ENCODE data around the gene C1GALT1C1L.

DNA sequence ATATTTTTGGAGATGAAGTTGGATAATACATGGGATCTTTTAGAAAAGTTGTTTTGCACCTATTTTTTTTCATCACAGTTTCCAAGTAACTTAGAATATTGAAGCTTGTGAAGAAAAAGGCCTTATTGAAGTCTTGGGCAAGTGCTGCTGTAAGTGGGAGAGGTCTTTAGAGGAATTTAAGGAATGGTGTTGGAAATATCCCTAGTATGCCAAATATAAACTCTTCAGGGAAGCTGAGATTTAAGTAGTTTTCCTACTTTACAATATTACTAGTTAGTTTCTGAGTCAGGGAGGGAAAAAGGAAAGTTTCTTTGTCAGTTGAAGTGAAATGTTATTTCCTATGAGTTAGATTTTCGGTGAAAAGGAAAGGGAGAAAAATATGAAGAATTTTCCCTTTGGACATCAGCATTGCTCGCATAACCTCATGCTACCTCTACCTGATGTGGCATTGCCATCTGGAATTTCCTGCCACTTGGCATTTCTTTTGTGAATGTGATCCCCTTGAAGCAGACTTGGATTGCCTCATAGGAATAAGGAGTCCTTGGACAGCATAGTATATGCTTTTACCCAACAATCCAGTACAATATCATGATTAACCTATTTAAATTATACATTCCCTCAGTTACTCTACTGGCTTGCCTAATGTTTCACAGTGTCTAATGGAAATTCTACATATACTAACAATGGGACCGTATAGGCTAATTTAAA is 27.1 kb downstream of the C1GALT1C1L start:
- TF ChIP-seq, protein P1, sequence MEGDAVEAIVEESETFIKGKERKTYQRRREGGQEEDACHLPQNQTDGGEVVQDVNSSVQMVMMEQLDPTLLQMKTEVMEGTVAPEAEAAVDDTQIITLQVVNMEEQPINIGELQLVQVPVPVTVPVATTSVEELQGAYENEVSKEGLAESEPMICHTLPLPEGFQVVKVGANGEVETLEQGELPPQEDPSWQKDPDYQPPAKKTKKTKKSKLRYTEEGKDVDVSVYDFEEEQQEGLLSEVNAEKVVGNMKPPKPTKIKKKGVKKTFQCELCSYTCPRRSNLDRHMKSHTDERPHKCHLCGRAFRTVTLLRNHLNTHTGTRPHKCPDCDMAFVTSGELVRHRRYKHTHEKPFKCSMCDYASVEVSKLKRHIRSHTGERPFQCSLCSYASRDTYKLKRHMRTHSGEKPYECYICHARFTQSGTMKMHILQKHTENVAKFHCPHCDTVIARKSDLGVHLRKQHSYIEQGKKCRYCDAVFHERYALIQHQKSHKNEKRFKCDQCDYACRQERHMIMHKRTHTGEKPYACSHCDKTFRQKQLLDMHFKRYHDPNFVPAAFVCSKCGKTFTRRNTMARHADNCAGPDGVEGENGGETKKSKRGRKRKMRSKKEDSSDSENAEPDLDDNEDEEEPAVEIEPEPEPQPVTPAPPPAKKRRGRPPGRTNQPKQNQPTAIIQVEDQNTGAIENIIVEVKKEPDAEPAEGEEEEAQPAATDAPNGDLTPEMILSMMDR (IDR thresholded peaks at IDR 0.05; ENCODE audit: poor library complexity, severe bottlenecking): no peak
- TF ChIP-seq RAD21 (conservative IDR thresholded peaks at IDR 0.05): no peak
- TF ChIP-seq, protein P2, sequence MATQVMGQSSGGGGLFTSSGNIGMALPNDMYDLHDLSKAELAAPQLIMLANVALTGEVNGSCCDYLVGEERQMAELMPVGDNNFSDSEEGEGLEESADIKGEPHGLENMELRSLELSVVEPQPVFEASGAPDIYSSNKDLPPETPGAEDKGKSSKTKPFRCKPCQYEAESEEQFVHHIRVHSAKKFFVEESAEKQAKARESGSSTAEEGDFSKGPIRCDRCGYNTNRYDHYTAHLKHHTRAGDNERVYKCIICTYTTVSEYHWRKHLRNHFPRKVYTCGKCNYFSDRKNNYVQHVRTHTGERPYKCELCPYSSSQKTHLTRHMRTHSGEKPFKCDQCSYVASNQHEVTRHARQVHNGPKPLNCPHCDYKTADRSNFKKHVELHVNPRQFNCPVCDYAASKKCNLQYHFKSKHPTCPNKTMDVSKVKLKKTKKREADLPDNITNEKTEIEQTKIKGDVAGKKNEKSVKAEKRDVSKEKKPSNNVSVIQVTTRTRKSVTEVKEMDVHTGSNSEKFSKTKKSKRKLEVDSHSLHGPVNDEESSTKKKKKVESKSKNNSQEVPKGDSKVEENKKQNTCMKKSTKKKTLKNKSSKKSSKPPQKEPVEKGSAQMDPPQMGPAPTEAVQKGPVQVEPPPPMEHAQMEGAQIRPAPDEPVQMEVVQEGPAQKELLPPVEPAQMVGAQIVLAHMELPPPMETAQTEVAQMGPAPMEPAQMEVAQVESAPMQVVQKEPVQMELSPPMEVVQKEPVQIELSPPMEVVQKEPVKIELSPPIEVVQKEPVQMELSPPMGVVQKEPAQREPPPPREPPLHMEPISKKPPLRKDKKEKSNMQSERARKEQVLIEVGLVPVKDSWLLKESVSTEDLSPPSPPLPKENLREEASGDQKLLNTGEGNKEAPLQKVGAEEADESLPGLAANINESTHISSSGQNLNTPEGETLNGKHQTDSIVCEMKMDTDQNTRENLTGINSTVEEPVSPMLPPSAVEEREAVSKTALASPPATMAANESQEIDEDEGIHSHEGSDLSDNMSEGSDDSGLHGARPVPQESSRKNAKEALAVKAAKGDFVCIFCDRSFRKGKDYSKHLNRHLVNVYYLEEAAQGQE (IDR thresholded peaks at IDR 0.05; ENCODE audit: borderline replicate concordance): no peak
- no peak for TF ChIP-seq EZH2 (IDR thresholded peaks at IDR 0.05; ENCODE audit: borderline replicate concordance, insufficient read depth, low read length, poor library complexity, severe bottlenecking)
- no peak for TF ChIP-seq POLR2AphosphoS5 (IDR thresholded peaks at IDR 0.05)
- TF ChIP-seq SMC3 (conservative IDR thresholded peaks at IDR 0.05; ENCODE audit: poor library complexity): no peak
- no peak for TF ChIP-seq TAF1 (IDR thresholded peaks at IDR 0.05; ENCODE audit: low read depth)
- TF ChIP-seq EP300 (conservative IDR thresholded peaks at IDR 0.05; ENCODE audit: poor library complexity, severe bottlenecking): no peak
